HG02759 (cell line): ENCODE measurements around the gene OR5A1.

Experiments used
- ATAC-seq: cut with Tn5 transposase; IDR thresholded peaks from one replicate; pipeline ENCODE4 v1.9.1; 2021; ENCODE audit warnings: mild to moderate bottlenecking, moderate library complexity; ENCODE audit not compliant: unreplicated experiment

The OR5A1 gene

GRCh38 chr11:59475176-59475575 lies 38.9 kb downstream of the OR5A1 start:
- no peak for ATAC-seq

GRCh38 chr11:59479906-59480305 lies 43.6 kb downstream of the OR5A1 start:
- ATAC-seq: no peak

DNA sequence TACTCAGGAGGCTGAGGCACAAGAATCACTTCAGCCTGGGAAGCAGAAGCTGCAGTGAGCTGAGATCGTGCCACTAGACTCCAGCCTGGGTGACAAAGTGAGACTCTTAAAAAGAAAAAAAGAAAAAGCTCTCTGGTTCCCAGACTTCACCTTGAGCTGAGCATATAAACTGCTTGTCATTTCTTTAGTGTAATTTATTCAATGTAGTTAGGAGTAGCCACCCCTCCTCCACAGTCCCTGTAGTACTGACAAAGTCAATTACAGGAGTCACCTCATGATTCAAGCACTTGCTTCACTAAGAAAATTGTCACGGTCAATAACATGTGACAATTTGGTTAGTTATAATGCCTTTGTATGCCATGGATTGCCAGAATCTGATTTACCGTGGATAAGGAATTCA lies 44.1 kb downstream of the OR5A1 start:
- ATAC-seq: no peak
